Endothelial cell of umbilical vein (primary cell): Measurements from ENCODE around the gene DCTN4. TPM values are rescaled to one million over a fixed set of nuclear protein-coding genes. Genes with fewer than 3 reads are reported as not detected.

Source experiments
- BruUV-seq: library from RNA; stranded (reverse); fragments of 400-500 nt; replicated peaks from 2 replicates; lab custom pipeline; 2021; lab: Mats Ljungman, UMichigan
- CTCF ChIA-PET: fragments of 300-600, 350-600 bp; sonication (Branson Sonifier 250); formaldehyde crosslinking; loops from one replicate; lab custom pipeline; 2021; ENCODE audit warnings: antibody characterized with exemption, inconsistent platforms; lab: Charles Lee
- POLR2A ChIA-PET: fragments of 300-600, 350-600 bp; sonication (Branson Sonifier 250); formaldehyde crosslinking; loops from one replicate; lab custom pipeline; 2021; ENCODE audit warnings: antibody characterized with exemption, inconsistent platforms; lab: Charles Lee
- DNase-seq: peaks from one replicate; pipeline ENCODE4 v3.0.0-alpha.2; 2011; ENCODE audit warnings: low read depth, low spot score
- FAIRE-seq: peaks from 2 replicates; lab custom pipeline; 2011; peaks lifted over from hg19 to GRCh38; lab: Jason Lieb, UNC
- H2AFZ ChIP-seq: 2 replicates; pipeline ENCODE4 v1.6.0; 2012; ENCODE audit warnings: low read depth, low read length, control low read depth, inconsistent platforms
- H3K27ac ChIP-seq: 2 replicates; pipeline ENCODE4 v1.5.1; 2011; ENCODE audit warnings: low read depth, mild to moderate bottlenecking, control low read depth, low read length, moderate library complexity; ENCODE audit not compliant: insufficient read depth
- H3K27me3 ChIP-seq, 2 experiments: 2 replicates each; pipeline versions ENCODE4 v1.6.0 to v1.6.1; 2011; ENCODE audit warnings: low read length in 2 of 2, mixed read lengths in 1 of 2; ENCODE audit not compliant: control insufficient read depth in 2 of 2, insufficient read depth in 2 of 2
- H3K36me3 ChIP-seq, 2 experiments: 2 replicates in 1 of 2; 3 replicates in 1 of 2; pipeline ENCODE4 v1.5.1; 2011; ENCODE audit warnings: low read length in 2 of 2, mild to moderate bottlenecking in 1 of 2, moderate library complexity in 1 of 2; ENCODE audit not compliant: control insufficient read depth in 2 of 2, insufficient read depth in 2 of 2; ENCODE audit errors: extremely low read depth in 1 of 2
- H3K4me1 ChIP-seq: 3 replicates; pipeline ENCODE4 v1.5.1; 2011; ENCODE audit warnings: mild to moderate bottlenecking, low read length; ENCODE audit not compliant: control insufficient read depth, insufficient read depth; ENCODE audit errors: extremely low read depth
- H3K4me2 ChIP-seq: 2 replicates; pipeline ENCODE4 v1.6.1; 2011; ENCODE audit warnings: low read length, control low read depth, mixed read lengths; ENCODE audit not compliant: insufficient read depth
- H3K4me3 ChIP-seq, 3 experiments: fragments of 200-600 bp in 1 of 3; sonication (generic), shearing (Covaris generic) in 1 of 3; replicated peaks in 1 of 3; 2 replicates each; pipeline ENCODE4 v1.5.1; 2011 to 2016; ENCODE audit warnings: control low read depth in 3 of 3, low read length in 3 of 3, mild to moderate bottlenecking in 2 of 3, inconsistent platforms in 1 of 3, low read depth in 1 of 3, moderate library complexity in 1 of 3; ENCODE audit not compliant: insufficient read depth in 1 of 3
- H3K79me2 ChIP-seq: 2 replicates; pipeline ENCODE4 v1.6.0; 2012; ENCODE audit warnings: low read length, inconsistent platforms; ENCODE audit not compliant: control insufficient read depth, insufficient read depth
- H3K9ac ChIP-seq: replicated peaks from 2 replicates; pipeline ENCODE3; 2011; ENCODE audit warnings: low read length, control low read depth; ENCODE audit not compliant: insufficient read depth; ENCODE audit errors: extremely low read depth
- H3K9me1 ChIP-seq: replicated peaks from 3 replicates; pipeline ENCODE4 v1.6.0; 2011; ENCODE audit warnings: mild to moderate bottlenecking, low read length; ENCODE audit not compliant: control insufficient read depth, insufficient read depth; ENCODE audit errors: extremely low read depth
- H3K9me3 ChIP-seq: replicated peaks from 2 replicates; pipeline ENCODE4 v1.5.1; 2012; ENCODE audit warnings: low read length, inconsistent platforms; ENCODE audit not compliant: control insufficient read depth, insufficient read depth
- H4K20me1 ChIP-seq: replicated peaks from 2 replicates; pipeline ENCODE3; 2011; ENCODE audit warnings: mild to moderate bottlenecking, low read length; ENCODE audit not compliant: control insufficient read depth, insufficient read depth; ENCODE audit errors: extremely low read depth
- EZH2 ChIP-seq: IDR thresholded peaks from 2 replicates; pipeline ENCODE4 v1.6.1; 2012; ENCODE audit warnings: borderline replicate concordance, low read depth, mild to moderate bottlenecking, moderate library complexity, low read length, inconsistent platforms; ENCODE audit not compliant: severe bottlenecking
- GATA2 ChIP-seq: IDR thresholded peaks from 2 replicates; pipeline ENCODE4 v1.7.0; 2011; ENCODE audit warnings: low read depth, mild to moderate bottlenecking, moderate library complexity, mixed read lengths, low read length; ENCODE audit not compliant: insufficient read length, insufficient read depth
- JUN ChIP-seq: IDR thresholded peaks from 2 replicates; pipeline ENCODE4 v1.6.1; 2011; ENCODE audit warnings: borderline replicate concordance, low read depth; ENCODE audit not compliant: insufficient read length, insufficient read depth
- MYC ChIP-seq: IDR thresholded peaks from one replicate; pipeline ENCODE4 v1.6.1; 2011; ENCODE audit warnings: mild to moderate bottlenecking, low read depth, low read length
- POLR2A ChIP-seq: IDR thresholded peaks from 2 replicates; pipeline ENCODE4 v1.6.1; 2012; ENCODE audit warnings: low read depth, mild to moderate bottlenecking, control low read depth, low read length
- POLR2AphosphoS5 ChIP-seq: IDR thresholded peaks from 2 replicates; pipeline ENCODE4 v1.6.1; 2012; ENCODE audit warnings: low read depth, mild to moderate bottlenecking, control low read depth, low read length, moderate library complexity; ENCODE audit not compliant: insufficient read depth
- dilution Hi-C: fragments of 300-500 bp; cut with MboI; formaldehyde crosslinking; loops from one replicate; pipeline ENCODE4 v1.15.0; 2019; ENCODE audit warnings: low sequenced_read_pairs; ENCODE audit not compliant: extremely low pct_ligation_motif_present
- intact Hi-C: fragments of 100-400 bp; cut with micrococcal nuclease; formaldehyde crosslinking; loops from one replicate; pipeline ENCODE4 v1.10.0; 2022
- polyA plus RNA-seq, 4 experiments: library from polyadenylated mRNA; depleted of rRNA in 3 of 4; stranded (reverse) in 3 of 4; unstranded in 1 of 4; fragments of >200 nt; gene quantifications; 2 replicates each; pipeline versions ENCODE4 v1.2.1 to v1.2.3, GENCODE V29; 2011 to 2012; ENCODE audit warnings: missing spikeins in 1 of 4
- total RNA-seq: library from RNA; stranded (reverse); gene quantifications from 2 replicates; pipeline ENCODE4 v1.2.3, GENCODE V29; 2021
- TF ChIP-seq, protein P1 (sequence below), 2 donors: IDR thresholded peaks; 1 replicate in 1 of 2; 2 replicates in 1 of 2; pipeline ENCODE4 v1.5.1; 2011; ENCODE audit warnings: low read length in 2 of 2, mild to moderate bottlenecking in 2 of 2, moderate library complexity in 2 of 2, control low read depth in 1 of 2, inconsistent platforms in 1 of 2, low read depth in 1 of 2; ENCODE audit not compliant: insufficient read depth in 1 of 2; ENCODE audit errors: extremely low read depth in 1 of 2
- TF ChIP-seq, protein P2 (sequence below): IDR thresholded peaks from 2 replicates; pipeline ENCODE4 v1.6.1; 2011; ENCODE audit not compliant: insufficient read depth, insufficient read length

DCTN4 gene
- total and polyA plus RNA-seq, 2 donors (not counting 3 experiments of a cell fraction or from before 2014, with no cell fraction given) = 22.4 to 47.3 TPM

DNA sequence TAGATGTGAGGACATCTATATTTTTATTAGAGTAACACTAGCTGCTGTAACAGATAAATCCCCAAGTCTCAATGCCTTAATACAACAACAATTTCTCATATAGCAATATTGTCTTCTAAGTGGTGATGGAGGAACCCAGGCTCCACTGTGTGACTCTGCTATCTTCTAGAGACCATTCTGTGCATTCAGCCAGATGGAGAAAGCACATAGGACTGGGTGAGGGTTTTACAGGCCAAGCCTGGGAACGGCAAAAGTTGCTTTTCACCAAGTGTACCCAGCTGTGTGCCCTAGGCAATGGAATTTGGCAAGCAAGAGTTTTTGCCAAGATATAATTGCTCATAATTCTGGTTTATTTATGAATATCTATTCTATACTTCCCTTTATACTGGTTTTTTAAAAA lies 69.7 kb downstream of the DCTN4 start:
- FAIRE-seq = no peak
- DNase-seq = no peak
- Histone ChIP-seq H4K20me1 (no peaks in the 10 kb centered on the region), H3K36me3 (peaks cover 19 to 21% of the 10 kb centered on the region in 2 experiments), H3K4me2 (no peak overlapping the region), H3K9ac (no peak overlapping the region), H2AFZ (no peak overlapping the region), H3K27me3 (no peaks in the 10 kb centered on the region), H3K27ac (no peak overlapping the region), H3K4me3 (no peak overlapping the region), H3K9me3 (no peaks in the 10 kb centered on the region), H3K9me1 (no peaks in the 10 kb centered on the region), H3K4me1 (no peaks in the 10 kb centered on the region), H3K79me2 (no peaks in the 10 kb centered on the region)
- ChIA-PET CTCF (interaction anchor here (1.7 kb wide), 1 partner anchor 11 kb away, joined by 8 read pairs; the partner anchor contains the start of gene RBM22), POLR2A (no interaction called here)
- TF ChIP-seq, protein P1, sequence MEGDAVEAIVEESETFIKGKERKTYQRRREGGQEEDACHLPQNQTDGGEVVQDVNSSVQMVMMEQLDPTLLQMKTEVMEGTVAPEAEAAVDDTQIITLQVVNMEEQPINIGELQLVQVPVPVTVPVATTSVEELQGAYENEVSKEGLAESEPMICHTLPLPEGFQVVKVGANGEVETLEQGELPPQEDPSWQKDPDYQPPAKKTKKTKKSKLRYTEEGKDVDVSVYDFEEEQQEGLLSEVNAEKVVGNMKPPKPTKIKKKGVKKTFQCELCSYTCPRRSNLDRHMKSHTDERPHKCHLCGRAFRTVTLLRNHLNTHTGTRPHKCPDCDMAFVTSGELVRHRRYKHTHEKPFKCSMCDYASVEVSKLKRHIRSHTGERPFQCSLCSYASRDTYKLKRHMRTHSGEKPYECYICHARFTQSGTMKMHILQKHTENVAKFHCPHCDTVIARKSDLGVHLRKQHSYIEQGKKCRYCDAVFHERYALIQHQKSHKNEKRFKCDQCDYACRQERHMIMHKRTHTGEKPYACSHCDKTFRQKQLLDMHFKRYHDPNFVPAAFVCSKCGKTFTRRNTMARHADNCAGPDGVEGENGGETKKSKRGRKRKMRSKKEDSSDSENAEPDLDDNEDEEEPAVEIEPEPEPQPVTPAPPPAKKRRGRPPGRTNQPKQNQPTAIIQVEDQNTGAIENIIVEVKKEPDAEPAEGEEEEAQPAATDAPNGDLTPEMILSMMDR (IDR thresholded peaks at IDR 0.05; ENCODE audit: extremely low read depth in 1 of 2, insufficient read depth in 1 of 2, low read depth in 1 of 2, low read length in 2 of 2) = no peak
- TF ChIP-seq, protein P2, sequence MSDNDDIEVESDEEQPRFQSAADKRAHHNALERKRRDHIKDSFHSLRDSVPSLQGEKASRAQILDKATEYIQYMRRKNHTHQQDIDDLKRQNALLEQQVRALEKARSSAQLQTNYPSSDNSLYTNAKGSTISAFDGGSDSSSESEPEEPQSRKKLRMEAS = no peak
- TF ChIP-seq MYC = no peak
- no peak for TF ChIP-seq POLR2A
- TF ChIP-seq POLR2AphosphoS5 = no peak
- TF ChIP-seq GATA2 = no peak
- TF ChIP-seq EZH2 = no peak
- no peak for TF ChIP-seq JUN
- BruUV-seq = no TSS peak
- intact Hi-C loops (no loop called here), dilution Hi-C loops (no loop called here)
